Subcutaneous adipose tissue (tissue), 4 donors: ENCODE results near the gene C1orf115. TPM values are rescaled to one million over a fixed set of nuclear protein-coding genes. Genes with fewer than 3 reads are reported as not detected.

Source experiments
- CTCF ChIP-seq: fragments of 450-650 bp; IDR thresholded peaks from one replicate; pipeline ENCODE4 v1.5.1; 2016; ENCODE audit warnings: low read depth, mild to moderate bottlenecking, control low read depth, antibody characterized with exemption, moderate library complexity
- total RNA-seq, 4 donors: library from RNA; depleted of rRNA; stranded (reverse); fragments of >200 nt; gene quantifications; one replicate each; pipeline ENCODE4 v1.1.0, GENCODE V29; 2016

C1orf115 gene
- total RNA-seq, 4 donors from 2014 or later: 29.5 to 63.9 (median 36.1) TPM

GRCh38 chr1:220710333-220710732 lies 20.2 kb downstream of the C1orf115 start:
- TF ChIP-seq CTCF: no peak

DNA sequence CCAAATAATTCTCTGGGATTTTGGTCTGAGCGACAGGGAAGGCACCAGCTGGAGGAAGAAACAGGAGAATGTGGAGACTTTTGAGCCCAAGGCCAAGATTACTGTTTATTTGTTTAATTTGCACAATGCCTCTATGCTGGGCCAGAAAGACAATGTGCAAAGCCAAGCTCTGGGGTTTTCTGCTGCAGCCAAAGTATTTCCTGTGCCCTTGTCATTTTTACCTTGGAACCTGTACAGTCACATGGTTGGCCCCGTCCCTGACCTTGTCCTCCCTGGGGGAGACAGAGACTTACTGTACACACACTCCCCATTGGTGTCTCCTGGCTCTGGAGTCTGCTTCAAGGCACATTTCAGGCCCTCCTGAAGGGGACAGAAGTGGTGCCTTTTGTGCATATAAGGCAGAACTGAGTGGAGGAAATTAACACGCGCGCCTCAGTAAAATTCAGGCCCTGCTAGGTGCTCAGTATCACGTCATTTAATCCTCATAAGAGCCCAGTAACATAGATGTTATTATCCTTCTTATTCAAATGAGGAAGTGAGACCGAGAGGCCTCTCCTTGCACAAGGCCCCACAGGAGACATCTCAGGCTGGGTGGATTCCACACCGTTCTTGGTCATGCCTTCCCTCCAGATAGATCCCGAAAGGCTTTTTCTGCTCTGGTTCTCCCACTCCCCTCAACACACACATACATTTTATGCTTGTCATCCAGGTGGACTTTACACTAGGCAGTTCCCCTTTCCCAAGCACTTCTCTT lies 21.1 kb downstream of the C1orf115 start:
- no peak for TF ChIP-seq CTCF

DNA sequence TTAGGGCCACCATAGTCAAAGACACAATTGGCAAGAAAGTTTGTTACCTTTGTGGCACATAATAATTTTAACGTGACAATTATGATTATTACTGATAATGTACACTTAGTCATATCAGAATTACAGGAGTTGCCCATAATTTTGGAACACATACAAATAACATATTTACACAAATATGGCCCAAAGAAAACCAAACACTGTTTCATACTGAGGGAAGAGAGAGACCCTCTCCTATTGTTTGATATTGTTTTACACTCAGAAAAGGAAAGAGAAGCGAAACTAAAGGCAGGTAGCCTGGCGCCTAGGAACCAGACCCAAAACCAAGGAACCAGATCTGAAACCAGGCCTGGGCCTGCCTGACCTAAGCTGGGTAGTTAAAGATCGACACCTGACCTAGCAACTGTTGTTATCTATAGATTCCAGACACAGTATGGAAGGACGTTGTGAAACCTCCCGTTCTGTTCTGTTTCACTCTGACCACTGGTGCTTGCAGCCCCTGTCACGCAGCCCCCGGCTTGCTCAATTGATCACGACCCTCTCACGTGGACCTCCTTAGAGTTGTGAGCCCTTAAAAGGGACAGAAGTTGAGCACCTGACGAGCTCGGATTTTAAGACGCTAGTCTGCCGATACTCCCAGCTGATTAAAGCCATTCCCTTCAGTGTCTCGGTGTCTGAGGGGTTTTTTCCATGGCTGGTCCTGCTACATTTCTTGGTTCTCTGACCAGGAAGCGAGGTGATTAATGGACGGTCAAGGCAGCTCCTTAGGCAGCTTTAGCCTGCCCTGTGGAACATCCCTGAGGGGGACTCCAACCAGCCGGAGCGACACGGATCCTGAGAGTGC lies 27.9 kb downstream of the C1orf115 start:
- TF ChIP-seq CTCF: no peak

DNA sequence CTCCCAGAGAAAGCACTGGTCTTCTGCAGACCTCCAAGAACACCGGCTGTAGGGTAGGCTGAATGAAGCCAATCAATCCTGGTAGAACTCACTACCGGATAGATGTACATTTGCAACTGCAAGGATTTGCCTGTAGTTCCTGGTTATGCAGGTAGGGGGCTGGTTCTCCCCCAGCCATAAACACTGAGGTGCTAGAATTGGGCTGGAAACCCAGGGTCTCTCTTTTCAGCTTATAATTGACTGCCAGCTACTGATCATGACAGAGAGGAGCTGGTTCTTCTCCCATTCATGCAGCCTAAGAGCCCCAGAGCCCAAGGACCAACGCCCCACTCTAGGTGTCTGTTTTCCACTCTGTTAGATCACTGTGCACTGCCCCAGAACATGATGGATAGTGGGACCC lies 36.5 kb downstream of the C1orf115 start:
- no peak for TF ChIP-seq CTCF

GRCh38 chr1:220727519-220727918 lies 37.4 kb downstream of the C1orf115 start:
- TF ChIP-seq CTCF: no peak

GRCh38 chr1:220730486-220730885 lies 40.3 kb downstream of the C1orf115 start:
- TF ChIP-seq CTCF: no peak

- no peak for TF ChIP-seq CTCF
Observed at GRCh38 chr1:220732137-220732536, 42.0 kb downstream of the C1orf115 start.
